Measurements from ENCODE around the gene MRPL44.

The MRPL44 gene

DNA sequence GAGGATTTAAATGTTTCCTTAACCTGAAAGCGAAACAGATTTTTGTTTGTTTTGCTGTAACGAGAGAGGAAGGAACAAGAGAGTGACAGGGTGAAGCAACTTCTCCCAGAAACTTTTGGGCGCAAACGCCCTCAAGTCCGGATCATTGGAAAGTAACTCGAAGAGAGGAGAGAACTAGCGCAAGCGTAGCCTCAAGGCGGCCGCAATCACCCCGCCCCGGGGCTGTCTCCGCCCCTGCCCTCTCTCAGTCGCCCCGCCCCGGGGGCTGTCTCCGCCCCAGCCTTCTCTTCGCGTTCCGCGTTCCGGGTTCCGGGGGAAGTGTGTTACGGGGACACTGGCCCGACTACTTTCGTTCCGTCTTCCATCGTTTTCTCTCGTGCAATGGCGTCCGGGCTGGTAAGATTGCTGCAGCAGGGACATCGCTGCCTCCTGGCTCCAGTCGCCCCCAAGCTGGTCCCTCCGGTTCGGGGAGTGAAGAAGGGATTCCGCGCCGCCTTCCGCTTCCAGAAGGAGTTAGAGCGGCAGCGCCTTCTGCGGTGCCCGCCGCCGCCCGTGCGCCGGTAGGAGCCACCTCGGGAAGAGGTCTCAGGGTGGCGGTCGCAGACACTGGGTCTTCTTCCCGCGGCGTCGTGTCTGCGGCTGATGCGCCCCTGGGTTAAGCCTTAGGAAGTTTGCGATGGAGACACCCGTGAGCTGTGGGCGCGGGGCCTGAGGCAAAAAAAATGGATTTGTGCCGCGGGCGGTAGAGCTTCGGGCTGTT is at the start of gene MRPL44:
Gene MRPL44 (plus strand): TSS at position 372 of the 760 bp plus-strand sequence. CDS start 10 bp downstream, at position 382.
- DNase-seq (ENCODE audit: low read depth in 2 of 2), result peak; percentile 97

DNA sequence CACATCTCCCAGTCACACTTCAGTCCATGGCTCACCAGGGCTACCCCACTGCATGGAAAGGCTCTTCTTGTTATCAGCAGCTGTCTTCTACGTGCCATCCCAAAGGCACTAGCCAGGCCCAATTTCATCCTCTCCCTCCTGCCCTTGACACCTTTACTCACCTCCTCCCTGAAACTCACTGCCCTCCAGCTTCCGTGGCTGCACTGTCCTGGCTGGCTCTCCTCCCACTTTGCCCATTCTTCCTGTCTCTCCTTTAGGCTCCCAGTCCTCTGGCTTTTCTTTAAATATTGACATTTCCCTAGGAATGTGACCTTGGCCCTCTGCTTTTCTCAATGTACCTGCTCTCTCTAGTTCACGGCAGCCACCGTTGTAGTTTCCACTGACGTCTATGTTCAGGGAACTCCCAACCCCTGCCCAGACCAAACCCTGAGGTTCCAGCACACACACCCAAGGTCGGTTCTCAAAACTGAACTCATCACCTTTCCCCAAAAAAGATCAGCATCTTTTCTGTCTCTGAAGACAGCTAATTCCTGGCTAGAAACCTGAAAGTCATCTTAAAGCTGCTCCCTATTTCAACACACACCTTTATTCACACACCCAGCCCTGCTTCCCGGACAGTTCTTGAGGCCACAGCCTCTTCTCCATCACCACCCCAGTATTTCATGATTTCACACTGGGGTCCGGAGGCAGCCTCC is 48.8 kb upstream of the MRPL44 start:
- no peak for DNase-seq (ENCODE audit: low read depth in 2 of 2)

DNA sequence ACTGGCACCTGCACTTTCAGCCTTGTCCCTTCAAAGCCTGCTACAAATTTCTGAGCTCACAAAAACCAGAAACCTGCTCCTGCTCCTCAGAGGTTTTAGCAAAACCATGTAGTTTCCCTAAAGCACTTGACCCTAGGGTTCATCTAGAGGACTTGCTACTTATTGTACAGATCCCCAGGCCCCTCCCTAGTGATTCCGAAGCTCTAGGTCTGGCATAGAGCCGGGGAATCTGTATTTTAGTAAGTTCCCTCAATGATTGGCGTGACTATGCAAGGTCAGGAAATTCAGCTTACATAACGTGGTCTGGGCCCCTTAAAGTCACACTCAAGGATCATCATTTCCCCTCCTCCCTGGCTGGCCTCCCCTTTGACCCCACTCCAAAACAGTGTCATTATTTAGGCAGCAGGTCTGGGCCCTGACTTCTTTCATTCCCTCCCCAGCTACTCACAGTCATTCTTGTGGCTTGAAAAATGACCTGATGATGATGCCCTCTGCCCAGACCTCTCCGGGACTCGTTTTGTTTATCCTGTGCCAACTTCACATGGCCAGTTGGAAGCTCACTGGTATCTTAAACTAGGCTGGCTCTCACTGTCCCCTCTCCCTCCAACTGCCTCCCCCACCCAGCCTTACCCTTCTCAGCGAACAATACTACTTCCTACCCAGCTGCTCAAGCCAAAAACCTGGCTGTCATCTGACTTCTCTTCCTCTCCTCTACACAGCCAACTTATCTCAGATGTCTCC is 48.1 kb upstream of the MRPL44 start:
- no peak for DNase-seq (ENCODE audit: low read depth in 2 of 2)

DNA sequence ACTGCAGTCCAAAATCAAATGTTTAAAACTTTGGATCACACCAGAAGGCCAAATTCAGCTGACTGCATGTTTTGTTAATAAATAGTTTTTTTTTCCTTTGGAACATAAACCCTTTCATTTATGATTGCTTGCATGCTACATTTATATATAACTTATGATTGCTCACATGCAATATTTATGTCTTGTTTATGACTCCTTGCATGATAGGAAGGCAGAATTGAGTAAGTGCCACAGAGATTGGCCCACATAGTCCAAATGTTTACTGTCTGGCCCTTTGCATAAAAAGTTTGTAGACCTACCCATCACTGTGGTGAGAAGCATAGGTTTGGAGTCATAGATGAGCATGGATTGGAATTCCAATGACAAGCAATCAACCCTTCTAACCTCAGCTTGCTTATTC is 42.9 kb upstream of the MRPL44 start:
- no peak for DNase-seq (ENCODE audit: low read depth in 2 of 2)

DNA sequence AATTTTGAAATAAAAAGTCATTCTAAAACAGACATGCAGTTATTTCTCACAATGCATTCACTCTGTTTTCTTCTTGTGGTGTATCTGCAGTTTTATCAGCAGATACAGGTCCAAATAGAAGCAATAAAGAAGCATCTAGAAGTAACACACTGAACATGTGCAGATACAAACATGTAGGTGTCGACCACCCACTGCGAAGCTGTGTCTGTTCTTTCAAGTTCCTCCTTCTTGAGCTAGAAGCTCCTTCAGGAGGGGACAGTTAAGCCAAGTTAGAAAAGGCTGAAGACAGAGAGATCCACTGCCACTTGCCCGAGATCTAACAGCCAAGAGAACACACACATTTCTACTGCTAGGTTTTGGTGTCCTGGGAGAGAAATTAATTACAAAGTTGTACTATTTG is 42.2 kb upstream of the MRPL44 start:
- DNase-seq (ENCODE audit: low read depth in 2 of 2), result no peak

DNA sequence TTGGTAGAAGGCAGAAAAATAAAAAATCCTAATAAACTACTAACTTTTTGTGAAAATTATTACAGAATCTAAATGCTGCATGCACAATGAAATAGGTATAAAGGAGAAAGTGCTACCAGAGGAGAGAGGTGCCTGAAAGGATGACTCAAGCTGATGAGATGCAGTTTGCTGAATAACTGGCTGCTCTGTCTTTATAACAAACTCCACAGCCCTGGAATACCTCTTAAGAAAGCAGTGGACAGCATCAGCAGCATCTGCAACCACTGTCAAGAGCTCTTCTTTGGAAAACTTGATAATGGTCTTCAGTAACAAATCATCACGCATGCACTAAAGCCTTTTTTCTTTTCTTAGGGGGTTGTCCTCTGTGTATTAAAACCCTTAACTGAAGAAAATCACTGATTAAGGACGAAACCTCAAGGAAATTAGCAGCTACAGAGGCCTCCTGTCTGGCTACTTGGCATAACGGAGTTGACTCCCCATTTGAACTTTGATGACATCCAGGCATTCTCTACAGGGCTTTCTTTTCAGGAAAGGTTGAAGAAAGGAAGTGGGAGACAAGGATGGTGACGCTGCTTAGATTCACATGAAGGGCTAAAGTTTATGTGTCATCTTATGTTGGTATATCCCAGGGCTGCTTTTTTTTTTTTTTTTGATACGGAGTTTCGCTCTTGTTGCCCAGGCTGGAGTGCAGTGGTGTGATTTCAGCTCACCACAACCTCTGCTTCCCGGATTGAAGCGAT is 40.9 kb upstream of the MRPL44 start:
- no peak for DNase-seq (ENCODE audit: low read depth in 2 of 2)

DNA sequence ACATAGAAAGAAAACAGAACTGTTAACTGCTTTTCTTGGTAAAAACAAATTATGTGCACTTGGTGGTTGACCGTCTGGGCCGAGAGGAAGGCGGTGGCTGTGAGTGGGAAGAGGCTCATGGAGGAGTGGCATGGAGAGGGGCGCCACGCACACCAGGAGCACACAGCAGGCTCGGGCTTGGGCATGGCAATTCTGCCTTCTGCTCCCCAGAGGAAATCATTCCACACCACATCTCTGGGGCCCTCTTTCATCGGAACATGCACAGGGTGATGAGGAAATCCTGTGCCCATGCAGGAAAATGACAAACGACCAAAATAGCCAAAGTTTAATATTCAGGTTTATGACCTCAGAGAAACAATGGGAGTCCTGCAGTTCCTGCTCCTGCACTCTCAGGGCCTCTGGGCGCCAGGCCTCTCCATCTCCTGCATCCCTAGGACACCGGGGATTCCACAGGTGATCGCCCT is 38.6 kb upstream of the MRPL44 start:
- no peak for DNase-seq (ENCODE audit: low read depth in 2 of 2)

DNA sequence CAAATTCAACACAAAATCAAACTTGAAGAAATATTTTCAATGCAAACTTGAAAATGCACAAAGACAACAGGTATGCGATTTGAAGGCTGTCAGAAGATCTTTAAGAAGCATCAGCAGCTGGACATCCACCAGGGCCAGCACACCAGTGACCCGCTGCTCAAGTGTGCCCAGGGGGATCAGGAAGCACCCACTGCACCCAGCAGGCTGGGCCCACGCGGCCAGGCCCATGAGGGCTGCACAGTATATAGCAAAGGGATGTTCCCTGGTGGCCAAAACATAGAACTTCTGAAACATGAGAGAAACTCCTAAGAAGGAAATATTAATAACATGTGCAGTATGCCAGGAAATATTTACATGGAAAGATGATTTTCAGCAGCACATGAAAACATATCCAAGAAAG is 37.2 kb upstream of the MRPL44 start:
- DNase-seq (ENCODE audit: low read depth in 2 of 2), result no peak

DNA sequence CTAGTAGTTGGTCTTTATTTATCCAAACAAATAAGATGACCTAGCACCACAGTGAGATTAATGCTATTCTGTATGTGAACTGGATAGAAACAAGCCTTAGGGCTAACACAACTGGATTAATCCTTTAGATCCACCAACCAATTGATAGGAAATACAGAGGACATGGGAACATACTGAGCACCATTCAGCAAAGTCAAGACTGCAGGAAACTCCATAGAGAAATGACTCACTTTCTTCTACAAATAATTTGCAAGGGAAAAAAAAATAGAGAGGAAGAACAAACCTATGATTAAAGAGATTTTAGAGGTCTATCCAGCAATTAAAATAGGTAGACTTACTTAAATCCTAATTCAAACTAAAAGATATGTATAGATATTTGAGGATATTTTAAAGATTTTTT is 36.1 kb upstream of the MRPL44 start:
- DNase-seq (ENCODE audit: low read depth in 2 of 2), result no peak

DNA sequence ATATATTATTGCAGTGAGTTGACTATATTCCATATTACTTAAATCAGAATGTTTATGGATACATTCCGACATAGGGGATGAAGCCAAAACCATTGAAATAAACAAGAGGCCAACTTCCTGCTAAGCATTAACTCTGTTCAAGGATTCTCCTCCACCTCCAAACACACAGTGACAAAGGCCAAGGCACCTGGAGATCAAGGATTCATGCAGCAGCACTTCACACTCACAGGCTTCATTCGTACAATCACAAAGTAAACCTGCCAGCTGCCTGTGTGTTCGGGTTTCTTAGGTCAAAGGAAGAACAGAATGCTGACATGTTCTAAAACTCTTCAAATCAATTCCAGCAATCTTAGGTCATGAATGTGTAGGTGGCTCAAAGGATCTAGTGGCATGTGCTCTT is 35.0 kb upstream of the MRPL44 start:
- no peak for DNase-seq (ENCODE audit: low read depth in 2 of 2)

DNA sequence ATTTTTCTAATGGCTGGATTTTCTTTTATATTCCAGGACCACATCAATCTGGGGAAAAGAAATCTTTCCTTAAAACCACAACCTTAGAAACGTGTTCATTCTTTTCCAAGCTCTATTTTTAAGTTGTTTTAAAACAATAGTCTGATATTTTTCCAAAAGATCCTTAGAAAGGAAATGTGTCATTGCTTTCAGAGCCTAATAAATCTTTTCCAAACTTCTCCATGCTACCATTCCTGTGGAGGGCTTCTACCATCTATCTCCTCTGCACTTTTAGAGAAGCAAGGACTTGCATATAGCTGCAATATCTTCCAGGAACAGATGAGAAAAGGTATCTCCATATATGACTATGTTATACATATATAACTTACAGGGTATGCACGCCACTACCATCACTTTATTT is 33.3 kb upstream of the MRPL44 start:
- no peak for DNase-seq (ENCODE audit: low read depth in 2 of 2)

DNA sequence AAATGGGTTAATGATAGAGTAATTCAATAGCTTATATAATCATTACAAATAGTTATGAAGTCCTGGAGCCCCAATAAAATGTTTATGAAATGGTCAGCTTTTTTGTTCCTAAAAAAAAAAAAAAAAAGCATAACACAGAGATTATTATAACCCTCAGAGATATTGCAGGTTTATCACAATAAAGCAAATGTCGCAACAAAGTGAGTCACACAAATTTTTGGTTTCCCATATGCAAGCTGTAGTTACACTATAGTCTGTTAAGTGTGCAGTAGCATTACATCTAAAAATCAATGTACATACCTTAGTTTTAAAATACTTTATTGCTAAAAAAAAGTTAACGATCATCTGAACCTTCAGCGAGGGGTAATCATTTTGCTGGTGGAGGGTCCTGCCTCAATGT is 32.2 kb upstream of the MRPL44 start:
- DNase-seq (ENCODE audit: low read depth in 2 of 2), result no peak

DNA sequence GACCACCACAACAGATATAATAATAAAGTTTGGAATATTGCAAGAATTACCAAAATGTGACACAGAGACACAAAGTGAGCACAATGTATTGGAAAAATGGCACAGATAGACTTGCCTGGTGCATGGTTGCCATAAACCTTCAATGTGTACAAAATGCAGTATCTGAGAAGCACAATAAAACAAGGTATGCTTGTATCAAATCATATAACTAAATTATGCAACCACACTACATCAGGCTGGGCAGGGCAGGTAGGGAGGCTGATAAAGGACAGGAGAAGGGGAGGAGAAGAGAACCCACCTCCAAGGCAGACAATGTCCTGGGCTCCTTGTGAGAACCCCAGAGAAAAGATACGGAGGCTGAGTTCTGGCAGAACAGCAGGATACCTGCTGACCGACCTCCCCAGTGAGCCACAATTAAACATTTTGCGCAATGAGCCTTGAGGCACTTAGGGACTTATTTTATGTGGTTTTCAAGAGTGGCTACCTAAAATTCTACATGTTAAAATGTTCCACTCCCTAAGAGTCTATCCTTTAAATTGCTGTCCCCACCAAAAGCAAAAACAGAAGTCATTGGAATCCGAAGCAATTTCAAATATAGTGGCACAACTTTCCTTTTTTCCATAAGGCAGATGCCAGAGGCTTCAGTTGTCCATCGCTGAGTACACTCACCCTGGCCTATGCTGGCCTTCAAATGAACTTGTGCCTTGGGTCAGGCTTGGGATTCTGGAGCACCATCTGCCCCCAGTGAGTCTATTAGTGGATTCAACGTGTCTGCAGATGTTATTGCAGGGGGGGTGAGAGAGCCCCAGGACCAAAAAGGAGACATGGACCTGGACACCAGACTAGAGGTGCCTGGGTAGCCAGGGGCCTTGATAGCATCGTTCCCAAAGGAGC is 28.9 kb upstream of the MRPL44 start:
- DNase-seq (ENCODE audit: low read depth in 2 of 2), result no peak

DNA sequence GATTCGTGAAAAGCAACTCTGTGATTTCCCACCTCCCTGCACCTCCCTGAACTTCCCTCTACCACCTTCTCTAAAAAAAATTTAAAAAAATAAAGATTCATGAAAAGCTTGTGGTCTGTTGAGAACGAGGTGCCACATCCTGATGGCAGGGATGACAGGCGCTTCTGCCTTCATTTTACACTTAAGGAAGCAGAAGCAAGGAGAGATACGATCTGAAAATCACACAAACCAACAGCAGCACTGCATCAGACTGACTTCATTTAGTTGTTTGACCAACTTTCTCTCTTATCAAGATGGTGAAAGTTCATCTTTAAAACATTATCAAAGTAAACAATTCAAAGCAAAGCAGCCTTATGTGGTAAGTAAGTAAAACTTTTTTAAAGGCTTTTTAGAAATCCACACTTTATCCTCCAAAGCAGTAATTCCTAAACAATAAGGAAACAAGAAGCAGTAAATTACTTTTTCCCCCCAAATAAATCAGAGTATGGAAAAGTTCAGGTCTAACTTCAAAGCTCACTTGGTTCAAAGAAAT is 27.6 kb upstream of the MRPL44 start:
- no peak for DNase-seq (ENCODE audit: low read depth in 2 of 2)

DNA sequence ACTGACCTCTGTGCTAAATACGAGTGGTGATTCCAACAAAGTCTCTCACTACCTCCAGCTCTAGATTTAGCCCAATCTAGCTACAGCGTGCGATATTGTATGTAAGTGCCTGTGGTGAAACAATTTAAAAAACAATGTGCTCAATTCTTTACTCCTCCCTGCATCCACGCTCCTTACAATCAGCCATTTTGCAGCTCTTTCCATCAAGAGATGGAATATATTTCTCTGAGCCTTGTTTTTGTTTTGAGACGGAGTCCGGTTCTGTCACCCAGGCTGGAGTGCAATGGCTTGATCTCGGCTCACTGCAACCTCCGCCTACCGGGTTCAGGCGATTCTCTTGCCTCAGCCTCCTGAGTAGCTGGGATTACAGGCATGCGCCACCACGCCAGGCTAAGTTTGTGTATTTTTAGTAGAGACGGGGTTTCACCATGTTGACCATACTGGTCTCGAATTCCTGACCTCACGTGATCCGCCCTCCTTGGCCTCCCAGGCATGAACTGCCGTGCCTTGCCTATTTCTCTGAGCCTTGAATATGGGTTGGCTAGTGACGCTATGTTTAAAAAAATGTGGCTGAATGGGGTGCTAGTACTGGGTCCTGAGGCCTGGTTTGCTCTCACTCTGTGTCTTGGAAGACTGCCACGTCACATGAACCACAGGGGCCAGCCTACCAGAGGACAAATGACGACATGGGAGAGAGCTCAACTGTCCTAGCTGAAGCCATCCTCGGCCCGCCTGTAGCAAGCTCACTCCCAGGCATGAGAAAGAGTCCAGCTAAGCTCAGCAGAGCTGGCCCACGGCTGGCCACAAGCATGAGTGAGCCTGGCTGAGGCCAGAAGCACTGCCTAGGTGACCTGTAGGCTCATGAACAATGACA is 26.9 kb upstream of the MRPL44 start:
- no peak for DNase-seq (ENCODE audit: low read depth in 2 of 2)

DNA sequence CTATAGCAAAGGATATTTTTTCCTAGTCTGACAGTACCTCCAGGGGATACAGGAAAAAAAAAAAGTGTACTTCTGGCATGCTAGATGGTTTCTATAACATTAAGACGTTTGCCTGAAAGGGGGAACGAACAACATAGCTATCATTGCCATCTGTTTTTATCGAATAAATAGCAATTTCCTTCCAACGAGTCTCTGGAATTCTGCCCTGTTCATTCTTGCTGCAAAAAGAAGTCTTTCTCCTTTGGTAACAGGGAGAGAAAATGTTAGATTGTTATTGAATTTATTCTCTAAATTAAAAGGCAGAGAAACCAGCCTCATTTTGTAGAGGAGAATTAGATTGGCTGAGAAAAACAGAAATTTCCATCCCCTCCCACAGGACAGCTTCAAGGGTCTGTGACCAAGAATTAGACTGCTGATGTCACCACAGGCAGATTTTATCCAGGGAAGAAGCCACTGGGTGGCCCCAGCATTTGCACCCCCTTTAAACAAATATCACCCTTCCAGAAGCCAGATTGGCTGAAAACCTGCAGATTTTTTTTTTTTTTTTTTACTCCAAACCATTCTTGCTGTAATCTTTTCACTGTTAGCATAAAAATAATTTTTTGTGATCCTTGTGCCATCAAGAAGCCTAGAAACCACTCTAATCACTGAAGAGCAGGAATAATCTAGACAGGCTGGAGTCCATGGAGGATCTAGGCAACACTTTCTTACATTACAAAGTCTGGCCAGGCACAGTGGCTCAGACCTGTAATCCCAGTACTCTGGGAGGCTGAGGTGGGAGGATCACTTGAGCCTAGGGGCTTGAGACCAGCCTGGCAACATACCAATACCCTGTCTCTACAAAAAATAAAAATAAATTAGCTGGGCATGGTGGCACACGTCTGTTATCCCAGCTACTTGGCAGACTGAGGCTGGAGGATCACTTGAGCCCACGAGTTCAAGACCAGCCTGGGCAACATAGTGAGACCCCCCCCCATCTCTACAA is 24.2 kb upstream of the MRPL44 start:
- no peak for DNase-seq (ENCODE audit: low read depth in 2 of 2)

DNA sequence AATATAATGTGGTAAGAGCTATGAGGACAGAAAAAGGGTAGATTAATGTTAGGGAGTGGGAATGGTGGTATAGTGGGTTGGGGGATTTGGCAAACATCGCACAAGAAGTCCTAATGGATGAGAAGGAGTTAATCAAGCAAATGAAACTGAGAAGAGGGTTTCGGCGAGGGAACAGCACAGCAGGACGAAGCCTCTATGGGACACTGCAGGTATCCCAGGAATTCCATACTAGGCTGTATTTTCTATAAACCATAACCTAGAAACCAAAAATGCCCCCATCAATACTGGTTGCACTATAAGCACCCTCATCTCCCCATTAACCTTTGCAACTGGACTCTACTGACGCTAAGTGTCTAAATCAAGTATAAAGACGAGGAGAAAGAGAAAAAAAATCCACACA is 22.4 kb upstream of the MRPL44 start:
- no peak for DNase-seq (ENCODE audit: low read depth in 2 of 2)

DNA sequence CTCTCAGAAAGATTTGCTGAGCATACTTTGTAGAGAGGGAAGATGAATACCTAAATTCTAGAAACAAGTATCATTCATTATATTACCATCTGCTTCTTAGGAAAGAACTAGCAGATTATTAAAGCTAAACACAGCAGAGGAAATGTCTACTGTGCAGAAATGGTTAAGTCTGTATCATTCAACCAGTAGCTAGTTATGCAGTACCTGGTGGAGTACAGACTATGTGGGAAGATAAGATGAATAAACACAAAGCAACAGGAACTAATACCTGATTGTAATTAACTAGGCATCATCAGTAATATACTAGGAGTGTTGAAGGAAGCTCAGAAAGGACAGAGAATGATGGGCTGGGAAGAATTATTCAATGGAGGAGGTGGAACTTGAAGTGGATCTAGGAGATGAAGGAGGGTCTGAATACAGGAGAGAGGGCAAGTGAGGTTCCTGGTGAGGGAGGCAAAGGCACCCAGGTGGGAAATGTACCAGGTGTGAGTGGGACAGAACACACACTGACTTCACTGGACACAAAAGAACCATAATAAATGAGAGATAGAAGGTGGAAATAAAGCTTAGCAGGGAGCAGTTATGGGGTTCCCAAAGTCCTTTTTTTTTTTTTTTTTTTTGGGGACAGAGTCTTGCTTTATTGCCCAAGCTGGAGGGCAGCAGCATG is 21.7 kb upstream of the MRPL44 start:
- DNase-seq (ENCODE audit: low read depth in 2 of 2), result no peak

All from stimulated activated CD4-positive, alpha-beta T cell treated with anti-CD3 and anti-CD28 coated beads, Interleukin-12 subunit alpha, Interleukin-12 subunit beta, amount 100 ng/mL, for 24 hours (primary cell).